HG03565 (cell line): ENCODE data around the gene TESMIN.

ENCODE experiments used
- ATAC-seq: cut with Tn5 transposase; IDR thresholded peaks from one replicate; pipeline ENCODE4 v1.9.1; 2021; ENCODE audit warnings: mild to moderate bottlenecking, moderate library complexity; ENCODE audit not compliant: unreplicated experiment

TESMIN gene

DNA sequence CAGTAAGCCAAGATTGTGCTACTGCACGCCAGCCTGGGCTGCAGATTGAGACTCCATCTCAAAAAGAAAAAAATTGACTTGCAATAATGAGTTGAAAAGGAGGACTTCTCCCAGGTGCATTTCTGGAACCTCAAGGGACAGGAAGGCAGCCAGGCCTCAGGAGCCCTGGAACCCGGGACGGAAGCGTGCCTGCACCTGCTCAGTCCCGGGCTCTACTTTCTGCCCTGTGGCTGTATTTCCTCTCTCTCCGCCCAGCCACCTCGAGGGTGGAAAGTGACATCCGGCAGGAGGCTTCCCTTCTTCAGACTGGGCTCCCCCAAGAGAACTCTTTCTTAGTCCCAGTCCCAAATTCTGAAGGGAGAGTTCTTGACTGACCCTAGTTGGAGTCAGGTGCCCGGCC lies 87.2 kb downstream of the TESMIN start:
- no peak for ATAC-seq

DNA sequence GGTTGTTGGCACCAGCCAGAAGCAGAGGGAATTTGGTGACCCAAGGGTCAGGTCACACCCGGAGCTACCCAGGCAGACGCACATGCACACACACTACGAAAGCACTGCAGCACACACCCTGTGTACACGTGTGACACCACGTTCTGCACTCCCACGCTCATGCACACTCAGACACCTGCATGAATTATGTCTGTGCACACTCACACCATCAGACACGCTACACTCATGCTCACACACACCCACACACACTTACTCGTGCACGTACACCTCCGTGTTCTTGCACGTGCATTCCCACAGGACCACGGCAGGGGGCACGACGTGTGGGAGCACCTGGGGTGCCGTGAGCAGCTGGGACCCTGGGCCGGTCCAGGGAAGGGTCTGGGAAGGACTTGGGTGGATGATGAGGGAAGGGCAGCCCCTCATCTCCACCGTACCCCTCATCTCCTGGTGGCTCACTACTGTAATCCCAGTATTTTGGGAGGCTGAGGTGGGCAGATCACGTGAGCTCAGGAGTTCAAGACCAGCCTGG lies 87.8 kb downstream of the TESMIN start:
- ATAC-seq: no peak

DNA sequence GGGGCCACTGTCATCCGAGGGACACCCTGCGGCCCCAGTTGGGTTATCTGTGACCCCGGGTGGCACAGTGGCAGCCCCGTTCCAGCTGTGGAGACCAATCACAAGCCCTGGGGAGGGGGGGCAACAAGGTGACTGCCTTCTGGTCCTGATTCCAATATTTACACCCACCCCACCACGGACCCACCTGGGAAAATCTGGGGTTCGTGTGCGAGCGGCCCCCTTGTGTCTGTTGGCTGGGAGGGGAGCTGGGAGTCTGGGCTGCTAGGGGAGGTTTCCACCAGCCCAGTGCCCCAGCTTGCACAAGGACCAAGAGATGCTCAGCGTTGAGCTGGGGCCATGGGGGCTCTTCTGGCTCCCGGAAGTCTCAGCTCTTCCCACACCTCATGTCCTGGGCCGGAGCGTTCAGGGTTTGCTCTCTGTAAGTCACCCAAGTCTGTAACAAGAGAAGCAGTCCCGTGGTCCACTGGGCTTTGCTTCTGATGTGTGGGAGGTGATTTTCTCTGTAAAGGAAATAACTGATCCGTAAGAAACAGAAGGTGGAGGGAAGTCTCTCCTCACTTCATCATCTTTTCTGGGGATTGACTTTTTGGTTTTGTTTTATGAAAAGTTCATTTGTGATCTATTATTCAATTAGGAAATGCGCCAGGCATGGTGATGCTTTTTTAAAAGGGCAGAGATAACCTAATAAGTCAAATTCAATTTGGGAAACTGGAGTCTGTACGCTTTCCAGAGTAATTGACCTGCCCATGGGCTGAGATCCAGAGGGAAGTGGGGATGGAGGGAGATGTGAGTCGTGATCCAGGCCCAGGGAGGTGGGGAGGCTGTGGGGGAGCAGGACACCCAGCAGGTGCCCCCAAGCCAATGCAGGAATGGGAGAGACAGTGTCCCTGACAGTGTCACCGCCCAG lies 89.4 kb downstream of the TESMIN start:
- ATAC-seq: no peak

DNA sequence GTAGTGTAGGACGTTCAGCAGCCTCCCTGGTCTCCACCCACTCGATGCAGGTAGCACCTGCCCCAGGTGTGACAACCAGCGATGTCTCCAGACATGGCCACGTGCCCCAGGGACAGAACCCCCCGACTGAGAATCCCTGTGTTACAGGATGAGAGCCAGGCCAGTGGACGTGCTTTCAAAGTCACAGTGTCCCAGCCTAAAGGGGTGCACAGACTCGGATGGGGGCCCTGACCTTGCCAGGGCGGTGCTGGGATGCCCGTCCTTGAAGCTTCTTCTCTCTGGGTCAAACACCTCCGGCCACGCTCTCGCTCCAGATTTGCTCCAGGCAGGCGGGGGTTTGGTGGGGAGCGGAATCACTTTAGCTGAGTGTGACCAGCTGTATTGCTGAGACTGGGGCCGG lies 90.3 kb downstream of the TESMIN start:
- no peak for ATAC-seq

DNA sequence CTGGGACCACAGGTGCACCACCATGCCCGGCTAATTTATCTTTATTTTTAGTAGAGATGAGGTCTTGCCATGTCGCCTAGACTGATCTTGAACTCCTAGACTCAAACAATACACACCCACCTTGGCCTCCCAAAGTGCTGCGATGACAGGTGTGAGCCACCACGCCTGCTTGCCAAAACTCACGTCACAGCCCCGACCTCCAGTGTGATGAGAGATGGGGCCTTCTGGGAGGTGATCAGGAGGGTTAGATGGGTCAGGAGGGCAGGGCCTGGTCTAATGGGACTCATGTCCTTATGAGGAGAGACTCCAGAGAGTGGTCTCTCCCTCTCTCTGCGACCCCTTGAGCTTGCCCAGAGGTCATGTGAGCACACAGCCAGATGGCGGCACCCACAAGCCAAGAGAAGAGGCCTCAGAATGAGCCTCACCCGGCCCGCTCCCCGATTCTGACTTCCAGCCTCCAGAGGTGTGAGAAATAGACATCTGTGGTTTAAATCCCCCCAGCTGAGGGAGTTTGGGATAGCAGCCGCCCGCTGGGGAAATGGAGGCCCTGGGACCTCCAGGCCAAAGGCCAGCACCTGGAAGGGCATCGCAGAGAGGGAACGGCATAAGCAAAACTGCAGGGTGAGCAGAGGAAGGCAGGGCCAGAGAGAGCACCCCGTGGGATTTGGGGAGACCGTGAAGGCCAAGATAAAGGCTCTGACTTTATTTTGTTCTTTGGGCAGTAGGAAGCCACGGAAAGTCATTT lies 91.1 kb downstream of the TESMIN start:
- ATAC-seq: no peak

DNA sequence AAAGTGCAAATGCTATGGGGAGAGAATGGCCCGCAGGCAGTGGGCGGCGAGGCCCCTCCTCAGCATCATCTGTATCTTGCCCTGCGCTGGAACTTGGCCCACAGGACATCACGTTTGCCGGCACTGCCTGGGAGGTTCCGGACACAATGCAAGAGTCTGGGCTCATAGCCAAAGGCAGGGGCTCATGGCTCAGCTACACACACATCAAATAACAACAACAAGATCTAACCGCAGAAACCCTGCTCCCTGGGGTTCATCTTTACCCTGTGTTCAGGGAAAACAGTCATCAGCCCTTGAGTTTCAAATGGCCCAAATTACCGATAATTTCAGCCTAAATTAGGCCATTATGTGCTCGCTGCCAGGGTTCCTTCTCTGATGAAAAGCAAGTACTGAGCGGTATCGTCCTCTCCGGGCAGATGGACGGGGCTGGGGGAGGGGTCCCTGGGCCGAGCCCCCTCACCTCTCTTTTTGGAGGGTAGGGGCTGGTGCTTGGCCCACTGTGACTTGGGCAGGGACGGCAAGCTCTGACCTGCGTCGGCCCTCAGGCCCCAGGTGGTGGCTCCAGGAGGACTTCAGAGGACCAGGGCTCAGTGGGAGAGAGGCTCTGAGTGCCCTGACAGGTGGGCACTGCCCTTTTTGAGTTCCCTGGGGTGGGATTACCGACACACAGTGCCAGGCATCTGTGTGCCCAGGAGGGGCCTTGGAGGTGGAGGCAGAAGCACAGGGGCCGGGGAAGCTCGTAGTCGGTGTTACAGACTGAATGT lies 92.0 kb downstream of the TESMIN start:
- ATAC-seq: no peak

DNA sequence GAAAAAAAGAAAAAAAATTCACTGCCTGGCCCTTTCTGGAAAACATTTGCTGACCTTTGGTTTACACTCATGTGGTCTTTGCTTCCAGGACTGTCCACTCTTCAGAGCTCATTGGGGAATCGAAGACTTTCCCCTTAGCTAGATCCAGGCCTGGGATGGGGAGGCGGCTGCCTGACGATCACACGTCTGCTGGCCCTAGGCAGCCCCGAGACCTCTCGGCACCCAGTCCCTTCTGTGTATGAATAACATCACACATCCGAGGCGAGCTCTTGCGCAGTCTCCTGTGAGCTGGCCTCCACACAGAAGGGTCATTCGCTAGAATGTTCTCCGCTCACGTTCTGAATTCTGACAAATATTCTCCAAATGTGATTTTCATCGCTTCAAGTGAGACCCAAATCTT lies 92.7 kb downstream of the TESMIN start:
- ATAC-seq: no peak

DNA sequence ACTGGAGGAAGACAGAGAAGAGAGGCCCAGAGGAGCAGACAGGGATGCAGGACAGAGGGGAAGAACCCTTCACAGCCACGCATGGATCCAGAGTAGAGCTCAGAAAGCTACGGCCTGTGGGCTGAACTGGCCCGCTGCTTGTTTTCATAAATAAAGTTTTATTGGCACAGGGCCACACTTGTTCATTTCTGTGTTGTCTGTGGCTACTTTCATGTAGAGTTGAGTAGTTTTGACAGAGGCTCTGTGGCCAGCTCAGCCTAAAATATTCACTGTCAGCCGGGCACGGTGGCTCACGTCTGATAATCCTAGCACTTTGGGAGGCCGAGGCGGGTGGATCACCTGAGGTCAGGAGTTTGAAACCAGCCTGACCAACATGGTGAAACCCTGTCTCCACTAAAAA lies 93.2 kb downstream of the TESMIN start:
- no peak for ATAC-seq
